ENCODE measurements around the gene SETD3. TPM values are rescaled to one million over a fixed set of nuclear protein-coding genes. Genes with fewer than 3 reads are reported as not detected.

Gene SETD3
- total RNA-seq, 2 donors from 2014 or later = 34.6 to 39.4 TPM

- Histone ChIP-seq H3K27me3 (no peaks in the 10 kb centered on the region), H3K4me3 (no peak overlapping the region), H3K4me1 (peaks cover 6% of the 10 kb centered on the region), H3K27ac (peak overlapping the region in 2 of 4 donors; percentile 28 to 57), H3K36me3 (replicated peaks in 1 of 2; ENCODE audit: insufficient read depth in 1 of 2, low read depth in 2 of 2) (peaks cover 0 to 1% of the 10 kb centered on the region in 2 donors), H3K9me3 (no peaks in the 10 kb centered on the region)
- WGBS, 2 donors = 64 to 68% methylated on average over 17 of the region's 17 CpGs
- intact Hi-C loops (cut with DNase I) = no loop called here
- TF ChIP-seq POLR2A (IDR thresholded peaks at IDR 0.05) (no peak), CTCF (IDR thresholded peaks at IDR 0.05) (no peak)
- DNase-seq (peak in 2 of 4 donors; percentile 28 to 47), ATAC-seq (peak; percentile 80)
Measured at GRCh38 chr14:99412117-99413061, 68.3 kb downstream of the SETD3 start.

GRCh38 chr14:99410019-99410418 is 70.6 kb downstream of the SETD3 start:
- Histone ChIP-seq H3K9me3 (no peaks in the 10 kb centered on the region), H3K4me1 (peaks cover 6% of the 10 kb centered on the region), H3K27ac (no peak overlapping the region), H3K27me3 (no peaks in the 10 kb centered on the region), H3K36me3 (replicated peaks in 1 of 2; ENCODE audit: insufficient read depth in 1 of 2, low read depth in 2 of 2) (peaks cover 0 to 1% of the 10 kb centered on the region in 2 donors), H3K4me3 (no peak overlapping the region)
- WGBS, 2 donors = 93 to 94% methylated on average over 10 of the region's 10 CpGs
- intact Hi-C loops (cut with DNase I) = no loop called here
- ATAC-seq (no peak), DNase-seq (no peak)
- TF ChIP-seq CTCF (IDR thresholded peaks at IDR 0.05) = no peak
- TF ChIP-seq POLR2A (IDR thresholded peaks at IDR 0.05) = no peak

GRCh38 chr14:99408971-99409289 is 71.7 kb downstream of the SETD3 start:
- H3K4me1 ChIP-seq = peaks cover 6% of the 10 kb centered on the region
- 87 to 95% methylated on average over 7 of the region's 7 CpGs for WGBS, 2 donors
- ATAC-seq (no peak), DNase-seq (no peak)
- TF ChIP-seq CTCF (IDR thresholded peaks at IDR 0.05) (no peak), POLR2A (IDR thresholded peaks at IDR 0.05) (no peak)
- no peaks in the 10 kb centered on the region for H3K9me3 ChIP-seq
- intact Hi-C loops (cut with DNase I) = no loop called here
- H3K4me3 ChIP-seq = no peak overlapping the region
- no peak overlapping the region for H3K27ac ChIP-seq
- H3K27me3 ChIP-seq = no peaks in the 10 kb centered on the region
- peaks cover 0 to 7% of the 10 kb centered on the region in 2 donors for H3K36me3 ChIP-seq (replicated peaks in 1 of 2; ENCODE audit: insufficient read depth in 1 of 2, low read depth in 2 of 2)

- Histone ChIP-seq H3K27ac (no peak overlapping the region), H3K9me3 (no peaks in the 10 kb centered on the region), H3K4me3 (no peak overlapping the region), H3K4me1 (peaks cover 6% of the 10 kb centered on the region), H3K27me3 (no peaks in the 10 kb centered on the region), H3K36me3 (replicated peaks in 1 of 2; ENCODE audit: insufficient read depth in 1 of 2, low read depth in 2 of 2) (peaks cover 0 to 7% of the 10 kb centered on the region in 2 donors)
- intact Hi-C loops (cut with DNase I) = no loop called here
- no peak for DNase-seq
- ATAC-seq = no peak
- WGBS, 2 donors = 84 to 87% methylated on average over 7 to 8 of the region's 8 CpGs
- TF ChIP-seq CTCF (IDR thresholded peaks at IDR 0.05) (no peak), POLR2A (IDR thresholded peaks at IDR 0.05) (no peak)
Measured at GRCh38 chr14:99408286-99408970, 72.2 kb downstream of the SETD3 start.
